ENCODE results near the gene RFT1.

Gene RFT1

DNA sequence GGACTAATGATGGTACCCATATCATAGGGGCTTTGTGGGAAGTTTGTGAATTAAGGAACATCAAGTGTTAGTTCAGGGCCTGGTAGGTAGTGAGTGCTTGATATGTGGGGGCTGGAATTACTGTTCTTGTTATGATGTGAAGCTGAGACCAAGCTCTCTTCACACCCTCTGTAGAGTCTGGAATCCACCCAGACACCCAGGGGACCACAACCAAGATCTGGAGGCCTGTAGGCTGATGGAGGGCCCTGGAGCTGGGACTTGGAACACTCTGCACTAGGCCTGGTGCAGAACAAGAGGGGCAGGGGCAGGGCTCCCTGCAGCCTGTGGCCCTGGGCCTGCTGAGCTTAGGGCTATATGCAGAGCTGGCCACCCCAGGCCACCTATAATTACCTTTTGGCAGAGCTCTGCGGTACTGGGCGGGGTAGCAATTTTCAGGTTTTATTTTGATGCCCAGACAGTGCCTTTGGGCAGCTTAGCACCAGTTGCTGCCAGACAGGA is 17.7 kb upstream of the RFT1 start:
- no peak for DNase-seq

DNA sequence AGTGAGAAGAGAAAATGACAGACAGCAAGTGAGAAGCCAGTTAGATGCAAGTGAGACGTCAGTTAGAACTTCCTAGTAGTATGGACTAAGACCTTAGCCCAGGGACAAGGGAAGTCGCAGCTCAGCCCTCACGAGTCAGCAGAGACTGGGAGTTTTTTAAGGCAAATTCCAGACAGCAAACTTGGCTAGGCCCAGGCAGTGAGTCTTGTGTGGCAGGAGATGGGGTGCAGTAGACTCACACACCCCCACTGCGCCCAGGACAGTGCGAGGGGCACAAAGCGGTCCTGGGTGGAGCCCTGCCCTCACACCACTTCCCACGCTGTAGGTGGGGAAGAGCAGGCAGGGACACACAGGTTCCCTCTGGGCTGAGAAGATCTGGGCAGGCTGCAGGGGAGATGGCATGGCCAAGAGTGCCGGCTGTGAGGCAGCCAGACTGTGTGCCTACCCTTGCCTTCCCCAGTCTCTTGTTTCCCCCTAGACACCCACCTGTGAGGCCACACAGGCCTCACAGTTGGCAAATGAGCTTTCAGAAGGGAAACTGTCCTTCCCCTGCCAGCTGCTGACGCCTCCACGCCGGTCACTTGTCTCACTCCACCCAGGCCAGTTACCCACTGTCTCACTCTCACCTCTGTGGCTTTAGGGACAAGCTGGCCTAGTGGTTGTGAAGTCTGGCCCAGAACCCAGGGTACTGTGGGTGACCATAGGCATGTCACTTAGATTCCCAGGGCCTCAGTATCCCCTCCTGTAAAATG is 17.1 kb upstream of the RFT1 start:
- no peak for DNase-seq

DNA sequence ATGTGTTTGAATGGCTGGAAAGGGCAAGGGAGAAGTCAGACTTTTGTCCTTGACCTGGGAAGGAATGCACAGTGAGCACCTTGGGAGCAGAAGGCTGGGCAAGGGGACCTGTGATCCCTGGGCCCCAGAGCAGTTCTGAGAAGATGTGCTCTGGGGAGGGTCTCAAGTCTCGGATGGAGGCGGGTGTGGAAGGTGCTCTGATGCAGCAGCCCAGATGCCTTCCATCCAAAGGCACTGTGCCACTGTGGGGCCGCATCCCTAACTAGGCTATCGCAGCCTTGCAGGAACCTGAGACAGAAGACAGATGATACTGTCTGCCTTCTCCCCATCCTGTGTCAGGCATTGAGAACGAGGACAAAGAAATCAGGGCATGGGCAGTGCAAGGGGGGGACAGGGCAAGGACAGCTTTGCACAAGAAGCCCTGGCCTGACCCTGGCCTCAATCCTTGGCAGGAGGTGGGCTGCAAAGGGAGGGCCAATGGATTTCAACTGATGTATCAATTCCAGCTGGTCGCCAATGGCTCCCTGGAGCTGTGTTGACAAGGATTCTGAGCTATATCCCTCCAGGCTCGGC is 16.2 kb upstream of the RFT1 start:
- no peak for DNase-seq

DNA sequence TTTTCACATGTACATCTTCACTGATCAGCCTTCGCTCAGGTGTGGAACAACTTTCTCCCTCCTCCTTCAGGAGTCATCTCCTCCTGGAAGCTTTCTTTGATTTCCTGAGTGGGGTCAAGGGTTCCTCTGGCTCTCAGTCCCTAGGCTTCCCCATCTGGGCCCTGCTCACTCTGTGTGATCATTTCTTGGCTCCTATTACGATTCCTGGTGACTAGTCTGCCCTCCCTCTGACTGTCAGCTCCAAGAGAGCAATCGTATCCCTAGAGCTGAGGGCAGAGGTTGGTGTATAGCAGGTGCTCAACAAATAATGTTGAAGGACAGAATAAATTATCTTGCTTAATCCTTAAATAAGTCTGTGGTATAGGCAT is 15.5 kb upstream of the RFT1 start:
- no peak for DNase-seq

DNA sequence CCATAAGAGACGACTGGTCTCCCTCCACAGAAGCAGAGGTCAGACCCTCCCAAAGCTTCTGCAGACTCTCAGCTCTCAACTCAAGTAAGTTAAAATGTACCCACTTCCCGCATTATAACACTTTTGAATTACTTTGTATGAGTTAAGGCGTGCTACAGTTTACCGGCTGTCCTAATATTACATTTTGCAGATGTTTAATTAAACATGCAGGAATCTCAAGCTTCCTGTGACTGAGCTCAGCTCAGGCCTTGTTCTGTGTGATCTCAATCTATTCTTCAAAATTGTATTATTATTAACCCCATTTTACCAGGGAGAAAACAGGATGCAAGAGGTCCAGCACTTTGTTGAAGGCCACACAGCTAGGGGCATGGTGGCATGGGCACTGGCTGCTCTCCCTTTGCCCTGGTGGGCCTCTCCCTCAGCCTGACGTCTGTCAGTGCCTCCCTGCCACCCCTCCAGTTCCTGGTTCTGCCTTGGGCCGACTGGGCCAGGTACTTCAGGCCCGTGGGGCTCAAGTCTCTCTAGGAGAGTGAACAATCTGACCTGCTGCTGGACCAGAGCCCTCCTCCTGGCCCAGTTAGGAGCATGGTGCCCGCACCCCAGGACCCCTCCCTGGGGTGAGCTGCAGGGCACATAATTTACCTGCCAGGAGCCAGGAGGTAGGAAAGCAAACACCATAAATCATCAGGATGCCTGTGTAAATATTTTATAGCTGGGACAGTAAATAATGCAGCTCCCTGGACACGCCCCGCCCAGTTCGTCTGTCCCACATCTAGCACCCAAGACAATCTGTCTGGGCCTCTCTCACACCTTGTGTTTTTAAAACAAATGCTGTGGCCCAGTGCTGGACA is 14.9 kb upstream of the RFT1 start:
- no peak for DNase-seq

DNA sequence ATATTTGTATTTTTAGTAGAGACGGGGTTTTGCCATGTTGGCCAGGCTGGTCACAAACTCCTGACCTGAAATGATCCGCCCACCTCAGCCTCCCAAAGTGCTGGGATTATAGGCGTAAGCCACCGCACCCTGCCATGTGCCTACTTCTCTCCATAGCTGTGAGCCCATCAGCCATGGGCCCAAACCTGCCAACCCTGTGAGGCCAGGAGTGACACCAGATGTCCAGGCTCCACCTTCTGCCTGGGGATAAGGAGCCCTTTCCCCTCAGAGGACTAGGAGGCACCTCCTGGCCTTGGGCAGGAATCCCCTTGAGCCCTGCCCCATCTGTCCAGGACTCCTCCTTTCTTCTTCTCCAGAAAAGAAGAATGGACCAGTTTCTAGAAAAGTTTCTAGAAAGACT is 14.2 kb upstream of the RFT1 start:
- no peak for DNase-seq

DNA sequence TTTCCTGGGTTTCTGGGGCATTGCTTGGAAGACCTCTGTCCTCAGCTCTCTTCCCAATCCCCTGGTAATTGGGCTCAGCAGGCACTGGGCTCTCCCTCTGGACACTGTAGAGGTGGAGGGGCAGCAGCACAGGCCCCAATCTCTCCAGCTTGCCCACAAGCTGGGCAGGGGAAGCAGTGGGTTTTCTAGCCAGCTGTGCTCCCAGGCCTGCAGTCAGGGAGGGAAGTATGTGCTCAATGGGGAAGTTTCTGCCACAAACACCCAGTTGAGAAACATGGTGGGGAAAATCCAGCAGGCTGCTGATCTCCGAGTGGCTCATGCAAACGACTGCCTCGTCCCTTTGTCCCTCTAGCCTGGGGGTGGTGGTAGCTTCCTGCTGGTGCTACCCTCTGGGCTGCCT is 12.8 kb upstream of the RFT1 start:
- no peak for DNase-seq

DNA sequence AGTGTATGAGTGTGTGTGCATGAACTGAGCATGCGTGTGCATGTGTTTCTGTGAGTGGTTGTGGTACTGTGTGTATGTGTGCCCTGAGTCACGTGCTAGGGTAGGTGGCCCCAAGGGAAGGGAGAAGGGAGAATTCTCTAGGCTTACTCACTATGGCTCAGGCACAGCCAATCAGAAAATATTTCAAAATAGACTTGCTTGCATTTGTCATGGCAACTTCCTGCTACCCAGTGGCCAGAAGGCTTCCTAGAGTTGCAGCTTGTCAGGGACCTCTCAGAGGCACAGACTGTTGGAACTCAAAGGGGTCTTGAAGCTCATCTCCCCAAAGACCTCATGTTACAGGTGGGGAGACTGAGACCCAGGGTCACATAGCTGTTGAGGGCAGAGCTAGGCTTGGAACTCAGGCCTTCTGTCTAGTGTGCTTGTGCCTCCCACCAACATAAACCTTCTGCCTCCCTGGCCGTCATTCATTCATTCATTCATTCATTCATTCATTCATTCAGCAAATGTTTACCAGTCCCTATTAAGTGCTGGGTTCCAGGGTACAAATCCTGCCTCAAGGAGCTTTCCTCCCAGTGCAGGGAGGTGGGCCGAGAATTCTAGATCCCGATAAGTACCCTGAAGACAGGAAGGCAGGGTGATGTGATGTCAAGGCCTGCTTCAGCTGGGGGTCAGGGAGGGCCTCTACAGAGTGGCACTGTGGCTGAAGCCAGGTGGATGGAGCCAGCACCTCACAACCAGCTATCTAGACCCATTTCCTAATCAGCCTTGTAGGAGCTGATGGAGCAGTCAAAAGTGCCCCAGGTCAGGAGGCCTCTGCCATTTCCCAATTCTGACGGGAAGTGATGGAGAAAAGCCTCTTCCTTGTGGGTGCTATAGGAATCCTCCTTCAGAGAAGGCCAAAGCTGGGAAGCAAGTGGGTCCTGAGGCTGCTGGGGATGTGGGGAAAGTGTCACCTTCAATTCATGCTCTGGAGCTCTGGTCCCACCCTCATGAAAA is 10.9 kb upstream of the RFT1 start:
- peak; percentile 42 for DNase-seq

DNA sequence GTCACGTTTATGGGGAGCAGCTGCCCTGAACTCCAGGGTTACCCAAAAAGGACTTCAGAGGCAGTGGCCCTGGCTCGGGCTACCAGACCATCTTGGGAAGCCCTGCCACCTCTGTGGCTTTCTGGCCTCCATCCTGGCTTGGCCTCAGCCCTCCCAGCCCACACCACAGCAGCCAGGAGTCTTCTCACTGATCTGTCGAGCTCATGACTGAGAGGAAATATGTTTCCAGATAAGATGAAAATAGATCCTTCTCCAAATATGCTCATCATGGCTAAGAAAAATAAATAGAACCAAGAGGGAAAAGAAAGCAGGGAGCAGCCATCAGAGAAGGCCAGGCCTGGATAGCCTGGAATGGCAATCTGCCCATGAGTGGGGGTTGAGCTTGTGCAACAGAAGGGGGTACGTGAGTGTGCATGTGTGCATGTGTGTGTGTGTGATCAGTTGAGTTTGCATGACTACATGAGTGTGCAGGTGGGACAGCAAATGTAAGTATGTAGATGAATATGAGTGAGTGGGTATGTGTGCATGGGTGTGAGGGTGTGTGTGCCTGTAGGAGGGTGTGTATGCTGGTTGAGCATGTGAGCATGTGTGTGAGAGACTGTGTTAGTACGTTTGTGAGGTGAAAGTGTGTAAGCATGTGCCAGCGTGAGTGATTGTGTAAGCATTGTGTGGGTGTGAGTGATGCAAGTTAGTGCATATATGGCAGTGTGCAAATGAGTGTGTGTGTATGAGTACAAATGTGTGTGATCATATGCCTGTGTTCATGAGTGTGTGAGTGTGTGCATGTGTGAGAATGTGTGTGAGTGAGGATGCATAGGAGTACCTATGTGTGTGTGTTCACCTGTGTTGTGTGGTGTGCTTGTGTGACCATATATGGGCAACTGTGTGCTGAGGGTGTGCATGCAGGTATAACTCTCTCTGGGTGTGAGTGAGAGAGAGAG is 9.9 kb upstream of the RFT1 start:
- DNase-seq = no peak

DNA sequence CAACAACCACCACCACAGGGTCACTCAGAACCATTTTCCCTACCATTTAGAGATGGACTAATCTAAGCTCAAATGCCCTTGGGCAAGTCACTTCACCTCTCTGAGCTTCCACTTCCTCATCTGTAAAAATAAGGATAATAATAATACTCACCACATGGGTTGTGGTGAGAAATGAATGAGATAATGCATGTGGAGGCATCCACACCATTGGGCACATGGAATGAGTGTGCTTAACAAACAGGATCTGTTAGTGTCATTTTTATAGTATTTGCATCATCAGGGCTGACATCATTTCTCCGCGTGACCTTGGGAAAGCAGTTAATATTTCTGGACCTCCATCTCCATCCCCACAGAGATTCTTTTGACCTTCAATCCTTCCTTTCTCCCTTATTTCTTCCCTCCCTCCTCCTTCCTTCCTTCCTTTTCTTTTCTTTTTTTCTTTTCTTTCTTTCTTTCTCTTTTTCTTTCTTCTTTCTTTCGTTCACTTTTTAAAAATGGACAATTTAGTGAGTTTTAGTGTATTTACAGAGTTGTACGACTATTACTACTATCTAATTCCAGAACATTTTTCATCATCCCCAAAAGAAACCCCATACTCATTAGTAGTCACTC is 7.7 kb upstream of the RFT1 start:
- DNase-seq = no peak

DNA sequence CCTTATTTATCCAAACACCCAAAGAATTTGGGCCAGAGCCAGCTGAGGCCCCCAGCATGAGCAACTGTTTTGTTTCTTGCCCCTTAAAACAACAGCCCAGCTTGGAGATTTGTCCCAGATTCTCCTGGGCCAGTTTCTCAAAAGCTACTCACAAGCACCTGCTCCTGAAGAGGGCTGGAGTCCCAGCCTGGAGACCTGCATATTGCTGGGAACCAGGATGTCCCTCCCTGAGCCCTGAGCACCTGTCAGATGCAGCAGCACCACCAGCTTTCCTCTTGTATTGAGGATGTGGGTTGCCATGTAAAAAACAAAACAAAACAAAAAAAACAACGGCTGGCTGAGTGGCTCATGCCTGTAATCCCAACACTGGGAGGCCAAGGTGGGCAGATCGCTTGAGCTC is 7.0 kb upstream of the RFT1 start:
- no peak for DNase-seq

DNA sequence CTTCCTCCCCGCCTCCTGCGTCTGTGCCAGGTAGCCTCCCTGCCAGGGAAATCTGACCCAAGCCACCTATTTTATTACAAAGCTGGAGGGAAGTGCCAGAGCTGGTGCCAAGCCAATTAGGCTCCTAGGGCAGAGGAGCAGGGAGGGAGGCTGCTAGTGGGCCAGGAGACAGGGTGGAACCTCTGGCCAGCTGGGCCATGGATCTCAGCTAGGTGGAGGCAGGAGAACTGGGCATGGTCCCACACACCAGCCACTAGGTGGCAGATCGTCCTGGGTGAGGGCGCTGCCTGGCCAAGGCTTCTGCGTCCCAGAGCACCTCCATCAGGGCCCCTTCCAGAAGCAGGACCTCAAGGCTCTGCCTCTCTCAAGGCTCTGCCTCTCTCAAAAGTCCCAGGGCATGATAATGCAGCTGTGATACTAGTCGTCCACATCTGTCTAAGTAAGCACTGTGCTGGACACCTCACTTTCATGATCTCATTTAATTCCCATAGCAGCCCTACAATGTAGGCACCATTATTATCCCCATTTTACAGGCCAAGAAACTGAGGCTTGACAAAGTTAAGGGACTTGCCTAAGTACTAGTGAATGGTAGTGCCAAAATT is 4.5 kb upstream of the RFT1 start:
- DNase-seq = peak; percentile 35

DNA sequence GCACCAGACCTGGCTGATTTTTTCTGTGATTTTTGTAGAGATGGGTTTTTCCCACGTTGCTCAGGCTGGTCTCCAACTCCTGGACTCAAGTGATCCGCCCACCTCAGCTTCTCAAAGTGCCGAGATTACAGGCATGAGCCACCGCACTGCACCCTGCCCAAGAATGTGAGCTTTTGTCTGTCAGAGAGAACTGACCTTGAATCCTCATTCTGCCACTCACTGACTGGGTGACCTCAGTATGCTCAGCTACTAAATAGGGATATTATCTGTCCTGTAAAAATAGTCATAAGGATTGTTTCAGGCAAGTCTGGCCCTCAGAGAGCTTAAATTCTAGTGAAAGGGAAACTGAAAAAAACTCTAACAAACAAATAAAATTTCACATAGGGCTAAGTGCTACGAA is 2.1 kb upstream of the RFT1 start:
- DNase-seq = no peak

DNA sequence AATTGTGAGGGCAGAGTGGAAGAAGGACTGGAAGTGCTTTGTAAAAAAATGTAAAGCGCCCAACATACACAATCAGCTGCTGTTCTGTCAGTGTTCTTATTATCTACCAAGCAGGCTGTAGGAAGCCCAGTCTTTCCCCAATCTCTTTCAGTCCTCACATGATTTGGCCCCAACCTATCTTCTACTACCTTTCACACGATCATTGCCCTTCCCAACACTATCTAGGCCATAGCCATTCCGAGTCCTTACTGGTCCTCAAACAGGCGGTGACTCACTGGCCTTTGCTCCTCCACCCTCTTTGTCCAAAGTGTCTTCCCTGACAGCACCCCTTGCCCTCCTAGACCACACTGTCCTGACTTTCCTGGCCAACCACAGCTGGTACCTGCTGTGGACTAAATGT is 861 bp upstream of the RFT1 start:
- DNase-seq = no peak

DNA sequence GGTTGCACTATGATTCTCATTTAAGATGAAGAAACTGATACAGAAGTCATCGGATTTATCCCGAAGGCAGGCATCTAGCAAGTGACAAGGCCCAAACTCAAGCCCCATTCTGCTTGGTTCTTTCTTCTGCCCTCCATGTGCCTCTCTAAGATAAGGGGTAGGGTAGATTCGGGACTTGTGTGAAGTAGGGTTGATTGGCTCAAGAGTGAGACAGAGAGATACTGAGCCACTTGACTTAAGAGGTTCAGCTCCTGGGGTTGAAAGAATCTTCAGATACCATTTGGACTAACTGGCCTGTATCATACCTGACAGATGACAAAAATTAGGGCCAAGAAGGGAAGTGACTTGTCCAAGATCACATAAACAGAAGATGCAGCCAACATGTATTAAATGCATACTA is 891 bp downstream of the RFT1 start:
- DNase-seq = no peak

DNA sequence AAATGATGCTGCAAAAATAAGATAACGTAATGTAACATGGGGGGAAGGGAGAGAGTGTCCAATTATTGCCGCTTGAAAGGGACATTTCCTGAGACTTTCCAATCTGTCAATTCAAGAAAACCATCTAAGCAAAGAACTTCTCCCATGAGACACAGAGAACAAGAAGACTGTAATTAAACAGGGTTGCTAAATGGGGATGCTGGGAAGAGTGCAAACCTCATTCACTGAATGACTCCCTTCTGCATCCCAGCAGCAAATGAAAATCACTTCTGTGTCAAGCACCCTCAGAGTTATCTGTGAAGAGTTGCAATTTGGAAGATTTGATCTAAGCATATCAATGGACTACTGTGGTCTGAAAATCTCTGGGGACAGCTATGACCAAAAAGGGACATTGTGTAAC is 3.6 kb downstream of the RFT1 start:
- DNase-seq = no peak

DNA sequence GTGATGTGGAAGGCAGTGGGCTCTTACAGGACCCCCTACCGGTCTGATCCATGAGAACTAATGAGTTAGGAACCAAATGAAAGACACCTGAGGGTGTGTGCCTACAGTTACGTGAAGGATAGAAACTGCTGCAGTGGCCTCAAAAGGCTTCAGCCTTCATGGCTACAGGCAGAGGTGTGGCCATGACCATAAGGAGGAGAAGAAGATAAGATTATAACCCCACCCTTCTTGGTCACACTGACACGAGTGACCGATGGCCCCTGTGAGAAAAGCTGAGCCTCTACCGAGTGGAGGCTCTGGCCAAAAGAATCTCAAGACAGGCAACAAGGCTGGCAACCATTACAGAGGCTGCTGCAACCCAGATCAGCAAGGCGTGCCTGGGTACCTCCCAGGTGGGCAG is 6.3 kb downstream of the RFT1 start:
- no peak for DNase-seq

DNA sequence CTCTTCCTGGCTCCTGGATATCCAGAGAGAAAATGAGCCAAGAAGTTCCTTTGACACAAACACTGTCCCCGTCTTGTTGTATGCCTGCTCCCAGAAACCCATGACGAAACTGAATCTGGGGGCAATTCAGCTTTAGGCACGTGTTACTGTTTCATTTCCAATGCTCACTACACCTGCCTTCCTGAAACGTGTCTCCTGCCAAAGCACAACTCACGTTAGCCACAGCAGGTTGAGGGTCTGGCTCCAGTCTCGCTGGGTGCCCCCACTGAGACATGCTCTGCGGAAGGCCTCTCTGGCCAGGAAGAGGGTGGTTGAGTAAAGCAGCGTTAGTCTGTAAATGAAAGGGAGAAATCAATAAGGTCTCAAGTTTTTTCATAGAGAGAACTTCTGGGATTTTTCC is 6.7 kb downstream of the RFT1 start:
- no peak for DNase-seq

DNA sequence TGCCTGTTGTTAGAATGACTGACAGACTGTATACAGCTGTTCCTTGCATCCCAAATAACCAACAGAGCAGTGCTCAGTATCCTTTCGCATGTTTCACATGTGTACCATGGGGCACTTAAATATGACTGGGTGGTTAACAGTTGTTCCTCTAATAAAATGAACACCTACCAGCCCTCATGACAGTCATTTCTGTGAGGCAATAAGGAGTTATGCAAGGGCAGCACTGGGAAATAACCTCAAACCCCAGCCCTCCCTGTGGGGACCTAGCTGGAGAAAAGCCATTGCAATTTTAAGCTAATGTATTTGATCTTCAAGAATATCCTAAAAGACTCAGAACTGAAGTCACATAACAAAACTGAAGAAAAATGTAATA is 7.3 kb downstream of the RFT1 start:
- DNase-seq = no peak

DNA sequence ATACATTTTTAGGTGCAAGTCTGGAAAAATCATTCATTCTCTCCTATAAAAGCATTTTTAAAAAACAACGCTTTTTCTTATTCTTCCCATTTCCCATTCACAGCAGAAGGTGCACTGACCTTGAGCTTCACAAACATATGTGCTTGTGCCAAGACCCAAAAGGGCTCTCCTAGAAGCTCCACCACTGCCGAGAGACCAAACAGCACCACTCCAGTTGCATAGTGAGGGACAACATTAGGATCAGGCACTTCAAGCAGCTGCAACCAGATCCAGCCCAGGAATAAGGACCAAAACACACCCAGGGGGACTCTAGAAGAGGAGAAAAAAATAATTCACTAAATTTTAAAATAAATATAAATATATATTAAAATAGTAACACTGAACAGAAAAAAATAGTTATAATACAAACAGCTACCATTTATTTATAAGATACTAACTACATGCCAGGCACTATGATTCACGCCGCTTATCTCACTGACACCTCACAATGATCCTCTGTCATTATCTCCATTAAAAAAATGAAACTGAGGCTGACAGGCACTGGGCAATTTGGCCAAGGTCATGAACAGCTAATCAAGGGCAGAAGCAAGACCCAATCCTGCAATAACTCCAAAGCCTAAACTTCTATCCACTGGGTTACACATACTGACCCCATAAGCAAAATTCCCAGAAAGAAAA is 7.8 kb downstream of the RFT1 start:
- no peak for DNase-seq

Data from kidney glomerular epithelial cell (primary cell).